ENCODE measurements around the gene CASS4. TPM values are rescaled to one million over a fixed set of nuclear protein-coding genes. Genes with fewer than 3 reads are reported as not detected.
A peak's percentile ranks its signal among the peaks of the same experiment; 100 is the strongest.

CASS4 gene
- total and polyA plus RNA-seq, 2 donors (not counting 3 experiments of a cell fraction or from before 2014, with no cell fraction given): not detected

DNA sequence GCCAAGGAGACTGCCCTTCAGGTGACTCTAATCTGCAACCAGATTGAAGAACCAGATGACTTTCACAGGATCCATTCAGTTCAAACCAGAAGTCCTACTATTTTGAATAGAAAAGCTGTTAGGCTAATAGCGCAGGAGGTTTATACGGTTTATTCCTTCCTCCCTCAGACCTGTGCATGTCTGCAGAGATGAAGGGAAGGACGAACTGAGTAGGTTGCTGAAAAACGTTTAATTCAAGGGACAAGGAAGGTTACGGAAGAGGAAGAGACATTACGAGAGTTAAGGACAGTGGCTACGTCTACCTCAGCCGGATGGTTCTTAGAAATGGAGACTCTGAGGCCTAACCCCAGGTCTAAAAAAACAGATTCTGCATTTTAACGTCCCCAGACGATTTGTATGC is 21.0 kb upstream of the CASS4 start:
- H3K9ac ChIP-seq (replicated peaks; ENCODE audit: extremely low read depth, insufficient read depth, low read length): peak overlapping the region; percentile 52
- H4K20me1 ChIP-seq (replicated peaks; ENCODE audit: control insufficient read depth, extremely low read depth, insufficient read depth, low read length): no peaks in the 10 kb centered on the region
- peaks cover 6 to 11% of the 10 kb centered on the region in 2 experiments for H3K36me3 ChIP-seq (ENCODE audit: control insufficient read depth in 2 of 2, extremely low read depth in 1 of 2, insufficient read depth in 2 of 2, low read length in 2 of 2)
- peaks cover 14% of the 10 kb centered on the region for H3K4me1 ChIP-seq (ENCODE audit: control insufficient read depth, extremely low read depth, insufficient read depth, low read length)
- intact Hi-C loops (cut with micrococcal nuclease) (loop anchor here (2.0 kb wide), 1 partner anchor 14 kb away; no protein-coding TSS in a partner anchor), dilution Hi-C loops (cut with MboI; ENCODE audit: extremely low pct_ligation_motif_present, low sequenced_read_pairs) (no loop called here)
- peaks cover 73% of the 10 kb centered on the region for H3K79me2 ChIP-seq (ENCODE audit: control insufficient read depth, insufficient read depth, low read length)
- FAIRE-seq (peak; percentile 62), DNase-seq (ENCODE audit: low read depth, low spot score) (peak; percentile 4)
- peak overlapping the region; percentile 80 for H2AFZ ChIP-seq (ENCODE audit: low read depth, low read length)
- ChIA-PET POLR2A (no interaction called here), CTCF (interaction anchor here (1.4 kb wide), 1 partner anchor 9 kb away, joined by 5 read pairs; no protein-coding TSS in a partner anchor)
- H3K4me2 ChIP-seq (ENCODE audit: insufficient read depth, low read length): peak overlapping the region; percentile 65
- no peak overlapping the region for H3K27ac ChIP-seq (ENCODE audit: insufficient read depth, low read depth, low read length)
- H3K27me3 ChIP-seq (ENCODE audit: control insufficient read depth in 2 of 2, insufficient read depth in 2 of 2, low read length in 2 of 2): no peaks in the 10 kb centered on the region
- no peaks in the 10 kb centered on the region for H3K9me3 ChIP-seq (replicated peaks; ENCODE audit: control insufficient read depth, insufficient read depth, low read length)
- no peak for TF ChIP-seq EZH2 (IDR thresholded peaks at IDR 0.05; ENCODE audit: borderline replicate concordance, low read depth, low read length, severe bottlenecking)
- TF ChIP-seq JUN (IDR thresholded peaks at IDR 0.05; ENCODE audit: borderline replicate concordance, insufficient read depth, insufficient read length, low read depth): no peak
- TF ChIP-seq, protein P1, sequence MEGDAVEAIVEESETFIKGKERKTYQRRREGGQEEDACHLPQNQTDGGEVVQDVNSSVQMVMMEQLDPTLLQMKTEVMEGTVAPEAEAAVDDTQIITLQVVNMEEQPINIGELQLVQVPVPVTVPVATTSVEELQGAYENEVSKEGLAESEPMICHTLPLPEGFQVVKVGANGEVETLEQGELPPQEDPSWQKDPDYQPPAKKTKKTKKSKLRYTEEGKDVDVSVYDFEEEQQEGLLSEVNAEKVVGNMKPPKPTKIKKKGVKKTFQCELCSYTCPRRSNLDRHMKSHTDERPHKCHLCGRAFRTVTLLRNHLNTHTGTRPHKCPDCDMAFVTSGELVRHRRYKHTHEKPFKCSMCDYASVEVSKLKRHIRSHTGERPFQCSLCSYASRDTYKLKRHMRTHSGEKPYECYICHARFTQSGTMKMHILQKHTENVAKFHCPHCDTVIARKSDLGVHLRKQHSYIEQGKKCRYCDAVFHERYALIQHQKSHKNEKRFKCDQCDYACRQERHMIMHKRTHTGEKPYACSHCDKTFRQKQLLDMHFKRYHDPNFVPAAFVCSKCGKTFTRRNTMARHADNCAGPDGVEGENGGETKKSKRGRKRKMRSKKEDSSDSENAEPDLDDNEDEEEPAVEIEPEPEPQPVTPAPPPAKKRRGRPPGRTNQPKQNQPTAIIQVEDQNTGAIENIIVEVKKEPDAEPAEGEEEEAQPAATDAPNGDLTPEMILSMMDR (IDR thresholded peaks at IDR 0.05; ENCODE audit: extremely low read depth in 1 of 2, insufficient read depth in 1 of 2, low read depth in 1 of 2, low read length in 2 of 2): no peak
- no peak for TF ChIP-seq POLR2A (IDR thresholded peaks at IDR 0.05; ENCODE audit: low read depth, low read length)
- TF ChIP-seq GATA2 (IDR thresholded peaks at IDR 0.05; ENCODE audit: insufficient read depth, insufficient read length, low read depth, low read length): no peak
- TF ChIP-seq, protein P2, sequence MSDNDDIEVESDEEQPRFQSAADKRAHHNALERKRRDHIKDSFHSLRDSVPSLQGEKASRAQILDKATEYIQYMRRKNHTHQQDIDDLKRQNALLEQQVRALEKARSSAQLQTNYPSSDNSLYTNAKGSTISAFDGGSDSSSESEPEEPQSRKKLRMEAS (IDR thresholded peaks at IDR 0.05; ENCODE audit: insufficient read depth, insufficient read length): no peak
- TF ChIP-seq POLR2AphosphoS5 (IDR thresholded peaks at IDR 0.05; ENCODE audit: insufficient read depth, low read depth, low read length): no peak
- TF ChIP-seq MYC (IDR thresholded peaks at IDR 0.05; ENCODE audit: low read depth, low read length): no peak
- TF ChIP-seq FOS (IDR thresholded peaks at IDR 0.05; ENCODE audit: borderline replicate concordance, insufficient read depth, low read length): no peak
- TSS peak; percentile 65 for BruUV-seq (replicated peaks)
- H3K4me3 ChIP-seq (replicated peaks in 1 of 3; ENCODE audit: insufficient read depth in 1 of 3, low read depth in 1 of 3, low read length in 3 of 3): peak overlapping the region; percentile 46 to 79 (median 78)
- no peaks in the 10 kb centered on the region for H3K9me1 ChIP-seq (replicated peaks; ENCODE audit: control insufficient read depth, extremely low read depth, insufficient read depth, low read length)
